ENCODE measurements around the gene ERC2.

DNA sequence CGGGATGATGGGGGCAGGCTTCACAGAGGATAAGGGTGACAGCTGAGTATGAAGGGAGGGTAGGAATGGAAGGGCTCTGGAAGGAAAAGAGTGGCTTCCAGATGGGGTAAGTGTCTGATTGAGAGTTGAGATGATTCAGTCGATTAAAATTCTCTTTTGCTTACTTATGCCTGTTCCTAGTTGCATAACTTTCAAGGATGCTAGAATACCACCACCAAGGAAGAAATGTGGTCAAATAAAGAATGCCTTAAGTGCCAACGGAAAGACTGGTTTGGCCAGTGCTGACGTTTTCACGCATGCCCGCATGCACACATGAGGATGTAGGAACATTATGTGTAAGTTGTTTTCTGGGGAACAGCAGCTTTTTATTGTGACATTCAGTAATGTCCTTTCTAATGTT is 717.7 kb downstream of the ERC2 start:
- no peak for TF ChIP-seq GATA2 (IDR thresholded peaks at IDR 0.05; ENCODE audit: low read depth, low read length)
- no peak for TF ChIP-seq GATA3 (IDR thresholded peaks at IDR 0.05; ENCODE audit: low read depth, low read length)

All from SH-SY5Y (cell line).